Vagina (tissue), 2 donors: ENCODE results near the gene FAM78A. TPM values are rescaled to one million over a fixed set of nuclear protein-coding genes. Genes with fewer than 3 reads are reported as not detected.
A peak's percentile ranks its signal among the peaks of the same experiment; 100 is the strongest.

Experiments used
- DNase-seq, 2 donors: peaks; one replicate each; pipeline ENCODE4 v3.0.0-alpha.2; 2017; ENCODE audit errors: extremely low spot score in 2 of 2
- H3K27ac ChIP-seq: fragments of 200-600 bp; sonication (generic); one replicate; pipeline ENCODE4 v1.5.1; 2019
- H3K27me3 ChIP-seq: fragments of 200-600 bp; sonication (generic); one replicate; pipeline ENCODE4 v1.5.1; 2019
- H3K36me3 ChIP-seq, 2 donors: fragments of 200-600 bp; sonication (generic); one replicate each; pipeline ENCODE4 v1.5.1; 2017 to 2019
- H3K4me1 ChIP-seq: fragments of 200-600 bp; sonication (generic); one replicate; pipeline ENCODE4 v1.5.1; 2019
- H3K4me3 ChIP-seq, 2 donors: fragments of 200-600 bp; sonication (generic); 1 replicate in 1 of 2; 2 replicates in 1 of 2; pipeline ENCODE4 v1.5.1; 2016 to 2019
- H3K9me3 ChIP-seq: fragments of 200-600 bp; sonication (generic); one replicate; pipeline ENCODE4 v1.5.1; 2019
- CTCF ChIP-seq, 3 experiments: fragments of 450-650 bp in 2 of 3; fragments of 200-600 bp in 1 of 3; sonication (generic) in 1 of 3; IDR thresholded peaks; one replicate each; pipeline ENCODE4 v1.5.1; 2017 to 2019; ENCODE audit warnings: antibody characterized with exemption in 3 of 3, mild to moderate bottlenecking in 2 of 3, moderate library complexity in 2 of 3
- POLR2A ChIP-seq, 2 donors: fragments of 450-650 bp; IDR thresholded peaks; one replicate each; pipeline ENCODE4 v1.6.1; 2017; ENCODE audit warnings: antibody characterized with exemption in 2 of 2, mild to moderate bottlenecking in 2 of 2, moderate library complexity in 2 of 2
- POLR2AphosphoS5 ChIP-seq, 2 donors: sonication (generic); formaldehyde crosslinking; IDR thresholded peaks; one replicate each; pipeline ENCODE4 v1.9.0; 2017; ENCODE audit warnings: antibody characterized with exemption in 2 of 2, mild to moderate bottlenecking in 2 of 2, low read depth in 1 of 2; ENCODE audit not compliant: insufficient read depth in 1 of 2
- intact Hi-C: fragments of 100-400 bp; cut with DNase I; formaldehyde crosslinking; loops from one replicate; pipeline ENCODE4 v1.15.1; 2023
- total RNA-seq: library from RNA; depleted of rRNA; stranded (reverse); fragments of >200 nt; gene quantifications from one replicate; pipeline ENCODE4 v1.2.3, GENCODE V29; 2016

Gene FAM78A
- total RNA-seq, 1 donor from 2014 or later = 2.5 TPM

- H3K9me3 ChIP-seq = no peaks in the 10 kb centered on the region
- intact Hi-C loops = no loop called here
- H3K4me3 ChIP-seq = no peak overlapping the region
- H3K36me3 ChIP-seq = no peaks in the 10 kb centered on the region
- no peaks in the 10 kb centered on the region for H3K27me3 ChIP-seq
- DNase-seq = no peak
- no peak overlapping the region for H3K27ac ChIP-seq
- no peak for TF ChIP-seq CTCF (IDR thresholded peaks at IDR 0.05)
- TF ChIP-seq POLR2A (IDR thresholded peaks at IDR 0.05) = no peak
- TF ChIP-seq POLR2AphosphoS5 (IDR thresholded peaks at IDR 0.05; ENCODE audit: insufficient read depth in 1 of 2, low read depth in 1 of 2) = no peak
- peaks cover 17% of the 10 kb centered on the region for H3K4me1 ChIP-seq
Measured at GRCh38 chr9:131287359-131287758, 11.0 kb upstream of the FAM78A start.

GRCh38 chr9:131284856-131285255 lies 8.5 kb upstream of the FAM78A start:
- DNase-seq = no peak
- intact Hi-C loops = no loop called here
- no peaks in the 10 kb centered on the region for H3K36me3 ChIP-seq
- H3K27ac ChIP-seq = no peak overlapping the region
- no peaks in the 10 kb centered on the region for H3K9me3 ChIP-seq
- no peak overlapping the region for H3K4me3 ChIP-seq
- TF ChIP-seq POLR2AphosphoS5 (IDR thresholded peaks at IDR 0.05; ENCODE audit: insufficient read depth in 1 of 2, low read depth in 1 of 2) = no peak
- TF ChIP-seq POLR2A (IDR thresholded peaks at IDR 0.05) = no peak
- TF ChIP-seq CTCF (IDR thresholded peaks at IDR 0.05) = no peak
- no peaks in the 10 kb centered on the region for H3K27me3 ChIP-seq
- H3K4me1 ChIP-seq = peaks cover 10% of the 10 kb centered on the region

- intact Hi-C loops = no loop called here
- H3K4me3 ChIP-seq = peak overlapping the region; percentile 8 to 9
- H3K27ac ChIP-seq = no peak overlapping the region
- TF ChIP-seq CTCF (IDR thresholded peaks at IDR 0.05) = no peak
- no peak for TF ChIP-seq POLR2AphosphoS5 (IDR thresholded peaks at IDR 0.05; ENCODE audit: insufficient read depth in 1 of 2, low read depth in 1 of 2)
- TF ChIP-seq POLR2A (IDR thresholded peaks at IDR 0.05) = no peak
- H3K4me1 ChIP-seq = peaks cover 10% of the 10 kb centered on the region
- H3K27me3 ChIP-seq = no peaks in the 10 kb centered on the region
- H3K36me3 ChIP-seq = no peaks in the 10 kb centered on the region
- DNase-seq = no peak
- no peaks in the 10 kb centered on the region for H3K9me3 ChIP-seq
Measured at GRCh38 chr9:131282688-131283422, 6.5 kb upstream of the FAM78A start.

DNA sequence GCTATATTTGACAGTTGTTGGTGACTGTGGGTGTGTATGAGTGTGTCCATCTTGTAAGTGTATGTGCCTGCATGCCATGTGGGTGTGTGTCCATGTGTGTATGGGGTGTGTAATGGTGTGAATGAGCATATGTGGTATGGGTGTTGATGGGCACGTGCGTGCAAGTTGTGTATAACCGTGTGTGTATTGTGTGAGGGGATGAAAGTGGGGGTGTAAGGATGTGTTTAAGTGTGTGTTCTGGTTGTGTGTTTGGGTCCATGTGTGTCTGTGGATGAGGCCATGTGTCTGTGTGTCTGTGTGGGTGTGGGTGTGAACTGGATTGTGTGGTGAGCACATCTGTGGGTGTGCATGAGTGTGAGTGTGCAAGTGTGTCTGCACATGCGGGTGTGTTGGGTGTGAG lies 5.9 kb upstream of the FAM78A start:
- no peak for DNase-seq
- Histone ChIP-seq H3K4me3 (no peak overlapping the region), H3K4me1 (peaks cover 10% of the 10 kb centered on the region), H3K36me3 (no peaks in the 10 kb centered on the region), H3K9me3 (no peaks in the 10 kb centered on the region), H3K27me3 (no peaks in the 10 kb centered on the region), H3K27ac (no peak overlapping the region)
- TF ChIP-seq POLR2AphosphoS5 (IDR thresholded peaks at IDR 0.05; ENCODE audit: insufficient read depth in 1 of 2, low read depth in 1 of 2) = no peak
- TF ChIP-seq CTCF (IDR thresholded peaks at IDR 0.05) = no peak
- intact Hi-C loops = no loop called here

- no peaks in the 10 kb centered on the region for H3K27me3 ChIP-seq
Measured at GRCh38 chr9:131281119-131281965, 5.0 kb upstream of the FAM78A start.

More at GRCh38 chr9:131281119-131281965, 5.0 kb upstream of the FAM78A start:
- no peak overlapping the region for H3K4me3 ChIP-seq
- no peak overlapping the region for H3K27ac ChIP-seq
- TF ChIP-seq POLR2AphosphoS5 (IDR thresholded peaks at IDR 0.05; ENCODE audit: insufficient read depth in 1 of 2, low read depth in 1 of 2) (no peak), POLR2A (IDR thresholded peaks at IDR 0.05) (no peak), CTCF (IDR thresholded peaks at IDR 0.05) (no peak)
- intact Hi-C loops = no loop called here
- H3K4me1 ChIP-seq = peaks cover 10% of the 10 kb centered on the region
- no peak for DNase-seq
- H3K9me3 ChIP-seq = no peaks in the 10 kb centered on the region
- H3K36me3 ChIP-seq = no peaks in the 10 kb centered on the region
